GM12865 (cell line): Measurements from ENCODE around the gene UBE2N.

ENCODE experiments used
- DNase-seq: peaks from one replicate; pipeline ENCODE4 v3.0.0; 2010; ENCODE audit warnings: low read depth
- H3K4me3 ChIP-seq: 2 replicates; pipeline ENCODE4 v1.5.1; 2011; ENCODE audit warnings: mild to moderate bottlenecking, low read depth, low read length, control low read depth
- TF ChIP-seq, protein P1 (sequence below): IDR thresholded peaks from 2 replicates; pipeline ENCODE4 v1.5.1; 2011; ENCODE audit warnings: low read length, control low read depth, low read depth, inconsistent platforms; ENCODE audit not compliant: insufficient read depth; ENCODE audit errors: missing control alignments

The UBE2N gene

GRCh38 chr12:93377252-93378195 is 64.2 kb downstream of the UBE2N start, which contains the start of gene NUDT4:
Gene NUDT4, plus strand, starts transcription at chr12:93377925. Its CDS starts 398 bp downstream, at chr12:93378323.
- DNase-seq = peak; percentile 96

DNA sequence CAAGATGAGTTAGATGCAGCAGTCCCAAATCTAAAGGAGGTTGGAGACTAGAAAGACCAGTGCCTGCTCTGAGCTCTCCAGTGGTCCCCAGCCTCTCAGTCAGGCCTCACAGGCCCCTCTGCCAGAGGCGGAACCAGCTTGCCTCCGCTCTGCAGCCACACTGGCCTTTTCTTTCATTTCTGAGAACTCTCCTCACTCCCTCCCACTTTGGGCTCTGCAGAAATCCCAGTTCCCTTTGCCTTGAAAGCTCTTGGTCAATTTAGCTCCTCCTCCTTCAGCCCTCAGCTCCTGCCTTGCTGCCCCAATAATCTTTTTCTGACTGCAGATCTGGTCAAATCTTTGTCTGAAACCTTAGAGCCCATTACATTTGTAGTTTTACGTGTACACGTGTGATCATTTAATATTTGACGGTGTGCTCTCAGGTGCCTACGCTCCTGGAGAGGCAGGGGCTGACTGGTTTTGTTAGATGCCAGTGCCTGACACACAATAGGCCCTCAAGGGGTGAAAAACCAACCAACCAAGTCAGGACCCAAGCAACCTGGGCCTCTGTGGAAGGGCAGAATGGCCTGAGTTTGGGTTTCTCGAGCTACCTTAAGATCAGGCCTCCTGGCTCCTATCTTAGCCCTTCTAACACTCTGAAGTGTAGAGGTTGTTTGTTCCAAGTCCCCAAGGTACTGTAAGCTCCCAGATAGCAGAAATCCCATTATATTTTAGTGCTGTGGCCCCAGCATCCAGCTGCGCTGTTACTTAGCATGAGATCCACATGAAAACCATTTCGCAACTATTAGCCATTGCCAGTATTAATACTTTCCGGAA is 65.1 kb downstream of the UBE2N start:
- peak overlapping the region; percentile 66 for H3K4me3 ChIP-seq
- peak; percentile 26 for DNase-seq
- TF ChIP-seq, protein P1, sequence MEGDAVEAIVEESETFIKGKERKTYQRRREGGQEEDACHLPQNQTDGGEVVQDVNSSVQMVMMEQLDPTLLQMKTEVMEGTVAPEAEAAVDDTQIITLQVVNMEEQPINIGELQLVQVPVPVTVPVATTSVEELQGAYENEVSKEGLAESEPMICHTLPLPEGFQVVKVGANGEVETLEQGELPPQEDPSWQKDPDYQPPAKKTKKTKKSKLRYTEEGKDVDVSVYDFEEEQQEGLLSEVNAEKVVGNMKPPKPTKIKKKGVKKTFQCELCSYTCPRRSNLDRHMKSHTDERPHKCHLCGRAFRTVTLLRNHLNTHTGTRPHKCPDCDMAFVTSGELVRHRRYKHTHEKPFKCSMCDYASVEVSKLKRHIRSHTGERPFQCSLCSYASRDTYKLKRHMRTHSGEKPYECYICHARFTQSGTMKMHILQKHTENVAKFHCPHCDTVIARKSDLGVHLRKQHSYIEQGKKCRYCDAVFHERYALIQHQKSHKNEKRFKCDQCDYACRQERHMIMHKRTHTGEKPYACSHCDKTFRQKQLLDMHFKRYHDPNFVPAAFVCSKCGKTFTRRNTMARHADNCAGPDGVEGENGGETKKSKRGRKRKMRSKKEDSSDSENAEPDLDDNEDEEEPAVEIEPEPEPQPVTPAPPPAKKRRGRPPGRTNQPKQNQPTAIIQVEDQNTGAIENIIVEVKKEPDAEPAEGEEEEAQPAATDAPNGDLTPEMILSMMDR = no peak

More at GRCh38 chr12:93377252-93378195, 64.2 kb downstream of the UBE2N start, which contains the start of gene NUDT4:
- peak within 1 kb of the TSS; percentile 72 for H3K4me3 ChIP-seq
- TF ChIP-seq, protein P1 = no peak

GRCh38 chr12:93375906-93376305 is 65.8 kb downstream of the UBE2N start:
- TF ChIP-seq, protein P1 = no peak
- H3K4me3 ChIP-seq = no peak overlapping the region

GRCh38 chr12:93373961-93374656 is 67.6 kb downstream of the UBE2N start:
- H3K4me3 ChIP-seq = no peak overlapping the region
- TF ChIP-seq, protein P1 = no peak
- DNase-seq = peak; percentile 35

More at GRCh38 chr12:93375906-93376305, 65.8 kb downstream of the UBE2N start:
- DNase-seq = no peak

- DNase-seq = no peak
- TF ChIP-seq, protein P1 = no peak
Observed at GRCh38 chr12:93370947-93371346, 70.8 kb downstream of the UBE2N start.

DNA sequence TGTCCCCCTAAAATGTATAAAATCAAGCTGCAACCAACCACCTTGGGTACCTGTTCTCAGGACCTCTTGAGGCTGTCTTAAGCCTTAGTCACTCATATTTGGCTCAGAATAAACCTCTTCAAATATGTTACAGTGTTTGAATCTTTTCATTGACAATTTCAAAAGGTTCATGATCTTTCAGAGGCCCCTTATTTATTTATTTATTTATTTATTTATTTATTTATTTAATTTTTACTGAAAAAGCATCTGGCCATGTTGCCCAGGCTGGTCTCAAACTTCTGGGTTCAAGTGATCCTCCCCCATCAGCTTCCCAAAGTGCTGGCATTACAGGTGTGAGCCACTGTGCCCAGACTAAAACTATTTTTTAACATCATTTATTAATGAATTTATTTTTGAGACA is 72.2 kb downstream of the UBE2N start:
- no peak for DNase-seq
- H3K4me3 ChIP-seq = no peak overlapping the region
- TF ChIP-seq, protein P1 = no peak

More at GRCh38 chr12:93370947-93371346, 70.8 kb downstream of the UBE2N start:
- H3K4me3 ChIP-seq = no peak overlapping the region
